Gastroesophageal sphincter (tissue), 4 donors: ENCODE results near the gene RGL1. TPM values are rescaled to one million over a fixed set of nuclear protein-coding genes. Genes with fewer than 3 reads are reported as not detected.

Experiments
- ATAC-seq: fragments of 150-250 bp; one replicate; pipeline ENCODE4 v1.9.1; 2016; ENCODE audit warnings: mild to moderate bottlenecking, moderate library complexity
- H3K27ac ChIP-seq, 4 donors: fragments of 200-600 bp; sonication (generic) in 3 of 4; 1 replicate in 3 of 4; 2 replicates in 1 of 4; pipeline ENCODE4 v1.5.1; 2016 to 2019
- H3K27me3 ChIP-seq: fragments of 200-600 bp; sonication (generic); one replicate; pipeline ENCODE4 v1.5.1; 2019
- H3K36me3 ChIP-seq, 2 donors: fragments of 200-600 bp; sonication (generic); one replicate each; pipeline ENCODE4 v1.5.1; 2019; ENCODE audit warnings: control low read depth in 1 of 2
- H3K4me1 ChIP-seq, 3 donors: fragments of 200-600 bp; sonication (generic); 1 replicate in 2 of 3; 2 replicates in 1 of 3; pipeline ENCODE4 v1.5.1; 2016 to 2019; ENCODE audit warnings: control low read depth in 2 of 3
- H3K4me3 ChIP-seq, 2 donors: fragments of 200-600 bp; sonication (generic); one replicate each; pipeline ENCODE4 v1.5.1; 2019; ENCODE audit warnings: mild to moderate bottlenecking in 1 of 2, moderate library complexity in 1 of 2
- H3K9me3 ChIP-seq, 3 donors: fragments of 200-600 bp; sonication (generic); one replicate each; pipeline ENCODE4 v1.5.1; 2017 to 2019; ENCODE audit warnings: control low read depth in 2 of 3
- EP300 ChIP-seq: sonication (generic); formaldehyde crosslinking; IDR thresholded peaks from one replicate; pipeline ENCODE4 v1.6.1; 2017; ENCODE audit warnings: antibody characterized with exemption, mild to moderate bottlenecking
- POLR2A ChIP-seq, 2 donors: fragments of 450-650 bp; IDR thresholded peaks; one replicate each; pipeline ENCODE4 v1.6.1; 2017; ENCODE audit warnings: antibody characterized with exemption in 2 of 2, mild to moderate bottlenecking in 2 of 2, moderate library complexity in 1 of 2
- POLR2AphosphoS5 ChIP-seq: sonication (generic); formaldehyde crosslinking; IDR thresholded peaks from one replicate; pipeline ENCODE4 v1.6.1; 2017; ENCODE audit warnings: antibody characterized with exemption
- WGBS, 2 donors: methylation state at CpG; one replicate each; pipeline ENCODE4 v1.1.5; 2018; ENCODE audit warnings: low coverage in 1 of 2; 5-methylcytosine and 5-hydroxymethylcytosine counted together
- total RNA-seq, 4 donors: library from RNA; depleted of rRNA; stranded (reverse); fragments of >200 nt; gene quantifications; one replicate each; pipeline ENCODE4 v1.1.0, GENCODE V29; 2016
- TF ChIP-seq, protein P1 (sequence below), 4 experiments: fragments of 200-600 bp in 2 of 4; fragments of 450-650 bp in 2 of 4; sonication (generic) in 1 of 4; IDR thresholded peaks; one replicate each; pipeline ENCODE4 v1.5.1; 2017 to 2019; ENCODE audit warnings: antibody characterized with exemption in 4 of 4, mild to moderate bottlenecking in 2 of 4, moderate library complexity in 2 of 4

Gene RGL1
- total RNA-seq, 4 donors from 2014 or later = 31.3 to 57.8 (median 38.9) TPM

DNA sequence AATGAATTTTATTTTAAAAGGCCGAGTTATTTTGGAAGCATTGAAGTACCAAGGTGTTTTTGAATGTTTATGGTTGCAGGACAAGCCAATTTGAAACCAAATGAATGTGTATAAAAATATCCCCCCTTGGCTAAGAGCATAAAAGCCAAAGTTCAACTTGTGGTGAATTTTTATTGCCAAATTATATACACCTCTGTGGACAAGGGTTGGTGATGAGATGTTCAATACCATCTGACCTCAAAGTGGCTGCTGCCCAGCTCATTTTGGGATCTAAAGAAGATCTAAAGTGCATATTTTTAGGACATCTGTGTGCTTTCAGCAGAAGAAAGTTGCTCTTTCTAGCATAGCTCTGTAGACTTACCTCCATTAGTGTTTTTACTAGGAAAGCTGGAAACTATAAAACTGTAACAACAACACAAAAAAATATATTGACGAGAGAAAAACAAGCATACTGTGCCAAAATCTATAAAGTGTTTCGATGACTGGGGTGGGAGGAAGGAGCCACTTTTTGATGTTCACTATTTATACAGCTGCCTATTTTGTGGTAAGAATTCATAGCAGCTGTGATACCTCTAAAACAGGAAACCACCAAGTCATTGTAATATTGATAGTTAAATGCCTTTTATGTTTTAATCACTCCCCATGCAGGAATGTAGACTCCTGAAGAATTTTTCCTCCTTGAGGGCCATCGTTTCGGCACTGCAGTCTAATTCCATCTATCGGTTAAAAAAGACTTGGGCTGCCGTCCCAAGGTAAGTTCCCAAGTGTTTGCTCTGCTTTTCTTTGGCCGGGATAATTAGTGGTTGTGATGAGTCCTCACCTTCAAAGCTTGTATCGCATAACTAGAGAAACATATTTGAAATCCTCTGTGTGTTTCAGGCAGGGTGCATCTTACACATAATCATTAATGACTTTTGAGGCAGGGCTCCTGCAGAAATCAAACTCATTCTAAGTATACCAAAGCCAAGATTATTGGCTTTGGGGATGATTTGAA, 83.2 kb downstream of the RGL1 start:
- Histone ChIP-seq H3K4me3 (no peak overlapping the region), H3K27ac (peak overlapping the region; percentile 74 to 89 (median 76)), H3K36me3 (peaks cover 4 to 37% of the 10 kb centered on the region in 2 donors), H3K4me1 (peaks cover 17 to 76% (median 38%) of the 10 kb centered on the region in 3 donors), H3K9me3 (no peaks in the 10 kb centered on the region), H3K27me3 (no peaks in the 10 kb centered on the region)
- WGBS, 2 donors = 42 to 54% methylated on average over 9 of the region's 9 CpGs
- ATAC-seq = no peak
- TF ChIP-seq, protein P1, sequence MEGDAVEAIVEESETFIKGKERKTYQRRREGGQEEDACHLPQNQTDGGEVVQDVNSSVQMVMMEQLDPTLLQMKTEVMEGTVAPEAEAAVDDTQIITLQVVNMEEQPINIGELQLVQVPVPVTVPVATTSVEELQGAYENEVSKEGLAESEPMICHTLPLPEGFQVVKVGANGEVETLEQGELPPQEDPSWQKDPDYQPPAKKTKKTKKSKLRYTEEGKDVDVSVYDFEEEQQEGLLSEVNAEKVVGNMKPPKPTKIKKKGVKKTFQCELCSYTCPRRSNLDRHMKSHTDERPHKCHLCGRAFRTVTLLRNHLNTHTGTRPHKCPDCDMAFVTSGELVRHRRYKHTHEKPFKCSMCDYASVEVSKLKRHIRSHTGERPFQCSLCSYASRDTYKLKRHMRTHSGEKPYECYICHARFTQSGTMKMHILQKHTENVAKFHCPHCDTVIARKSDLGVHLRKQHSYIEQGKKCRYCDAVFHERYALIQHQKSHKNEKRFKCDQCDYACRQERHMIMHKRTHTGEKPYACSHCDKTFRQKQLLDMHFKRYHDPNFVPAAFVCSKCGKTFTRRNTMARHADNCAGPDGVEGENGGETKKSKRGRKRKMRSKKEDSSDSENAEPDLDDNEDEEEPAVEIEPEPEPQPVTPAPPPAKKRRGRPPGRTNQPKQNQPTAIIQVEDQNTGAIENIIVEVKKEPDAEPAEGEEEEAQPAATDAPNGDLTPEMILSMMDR (IDR thresholded peaks at IDR 0.05) = no peak
- TF ChIP-seq POLR2A (IDR thresholded peaks at IDR 0.05) (no peak), EP300 (no peak), POLR2AphosphoS5 (no peak)

DNA sequence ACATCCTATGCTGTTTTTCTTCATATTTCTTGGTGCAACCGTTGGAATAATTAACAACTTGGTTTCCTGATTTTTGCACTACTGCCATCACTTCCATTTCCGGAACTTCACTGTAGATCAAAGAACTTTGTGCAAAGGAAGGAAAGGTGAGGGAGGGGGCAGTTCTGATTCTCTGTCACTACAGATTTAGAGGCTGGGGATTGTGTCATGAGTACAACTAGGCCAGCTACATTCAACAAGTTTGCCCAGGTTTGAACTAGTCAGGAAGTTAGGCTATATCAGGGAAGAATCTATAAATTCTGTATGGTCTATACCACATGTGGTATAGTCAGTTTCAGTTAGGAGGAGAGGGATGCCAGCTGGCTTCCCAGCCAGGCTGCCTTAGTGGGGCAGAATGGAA, 84.2 kb downstream of the RGL1 start:
- Histone ChIP-seq H3K27me3 (no peaks in the 10 kb centered on the region), H3K36me3 (peaks cover 4 to 39% of the 10 kb centered on the region in 2 donors), H3K9me3 (no peaks in the 10 kb centered on the region), H3K27ac (peak overlapping the region in 3 of 4 donors; percentile 3 to 76 (median 75)), H3K4me1 (peaks cover 17 to 86% (median 41%) of the 10 kb centered on the region in 3 donors), H3K4me3 (no peak overlapping the region)
- no peak for ATAC-seq
- TF ChIP-seq POLR2A (IDR thresholded peaks at IDR 0.05) = no peak
- WGBS, 2 donors = 33 to 46% methylated on average over 1 to 2 of the region's 2 CpGs

DNA sequence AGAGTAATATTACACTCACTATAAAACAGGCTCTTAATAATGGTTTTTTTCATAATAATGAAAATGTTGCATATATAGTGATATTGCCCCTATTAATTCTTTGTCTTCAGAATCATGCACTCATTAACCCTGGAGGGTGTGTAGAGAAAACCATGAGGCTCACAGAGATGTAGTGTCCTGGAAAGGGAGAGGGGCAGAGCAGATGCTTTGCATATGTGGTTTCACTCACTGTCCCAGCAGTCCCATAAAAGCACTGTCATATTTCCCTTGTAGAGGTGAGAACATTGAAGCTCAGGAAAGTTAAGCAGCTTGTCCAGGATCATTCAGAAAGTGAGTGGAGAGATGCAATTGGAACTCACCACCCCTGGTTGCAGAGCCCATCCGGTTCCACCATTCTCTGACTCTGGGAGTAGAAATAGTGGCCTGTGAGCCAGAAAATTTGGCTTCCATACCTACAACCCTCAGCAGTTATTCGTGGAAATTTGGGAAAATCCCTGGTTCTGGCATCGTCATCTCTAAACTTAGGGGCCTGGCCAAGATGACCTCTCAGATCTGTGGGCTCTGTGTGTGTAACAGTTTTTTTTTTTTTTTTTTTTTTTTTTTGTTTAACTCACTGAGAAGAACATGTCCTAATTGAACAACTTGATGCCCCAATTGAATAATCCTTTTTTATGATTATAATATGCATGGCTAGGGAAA, 86.4 kb downstream of the RGL1 start:
- no peak overlapping the region for H3K4me3 ChIP-seq
- TF ChIP-seq POLR2A (IDR thresholded peaks at IDR 0.05) (no peak), POLR2AphosphoS5 (no peak), EP300 (no peak)
- TF ChIP-seq, protein P1 (IDR thresholded peaks at IDR 0.05) = no peak
- no peak for ATAC-seq
- no peaks in the 10 kb centered on the region for H3K27me3 ChIP-seq
- no peaks in the 10 kb centered on the region for H3K9me3 ChIP-seq
- peaks cover 0 to 41% of the 10 kb centered on the region in 2 donors for H3K36me3 ChIP-seq
- peaks cover 17 to 79% (median 39%) of the 10 kb centered on the region in 3 donors for H3K4me1 ChIP-seq
- 47 to 64% methylated on average over 2 to 3 of the region's 3 CpGs for WGBS, 2 donors
- H3K27ac ChIP-seq = peak overlapping the region in 3 of 4 donors; percentile 1 to 67 (median 26)

DNA sequence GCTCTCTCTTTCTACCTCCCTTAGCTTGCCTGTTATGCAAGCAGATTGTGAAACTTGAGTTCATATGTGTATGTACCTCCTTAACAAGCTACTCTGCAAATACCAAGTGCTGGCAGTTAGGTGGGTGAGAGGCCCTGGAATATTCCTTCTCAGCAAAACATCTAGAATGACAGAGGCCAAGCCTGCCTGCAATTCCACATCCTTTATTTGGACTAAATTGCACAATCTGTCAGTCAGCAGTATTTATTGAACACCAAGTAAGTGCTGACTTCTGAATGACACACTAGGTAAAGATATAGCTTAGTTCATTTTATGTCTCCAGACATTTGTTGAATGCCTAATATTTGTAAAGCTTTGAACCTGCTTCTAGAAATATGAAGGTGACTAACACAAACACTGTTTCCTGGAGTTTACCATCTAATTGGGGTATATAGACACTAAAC, 87.5 kb downstream of the RGL1 start:
- H3K9me3 ChIP-seq = no peaks in the 10 kb centered on the region
- ATAC-seq = peak; percentile 74
- no peaks in the 10 kb centered on the region for H3K27me3 ChIP-seq
- H3K27ac ChIP-seq = peak overlapping the region in 2 of 4 donors; percentile 6 to 67
- peaks cover 16 to 69% (median 34%) of the 10 kb centered on the region in 3 donors for H3K4me1 ChIP-seq
- no peak overlapping the region for H3K4me3 ChIP-seq
- peaks cover 0 to 52% of the 10 kb centered on the region in 2 donors for H3K36me3 ChIP-seq
- no peak for TF ChIP-seq POLR2A (IDR thresholded peaks at IDR 0.05)
- TF ChIP-seq EP300 = no peak
- TF ChIP-seq, protein P1 (IDR thresholded peaks at IDR 0.05) = no peak
- no peak for TF ChIP-seq POLR2AphosphoS5

DNA sequence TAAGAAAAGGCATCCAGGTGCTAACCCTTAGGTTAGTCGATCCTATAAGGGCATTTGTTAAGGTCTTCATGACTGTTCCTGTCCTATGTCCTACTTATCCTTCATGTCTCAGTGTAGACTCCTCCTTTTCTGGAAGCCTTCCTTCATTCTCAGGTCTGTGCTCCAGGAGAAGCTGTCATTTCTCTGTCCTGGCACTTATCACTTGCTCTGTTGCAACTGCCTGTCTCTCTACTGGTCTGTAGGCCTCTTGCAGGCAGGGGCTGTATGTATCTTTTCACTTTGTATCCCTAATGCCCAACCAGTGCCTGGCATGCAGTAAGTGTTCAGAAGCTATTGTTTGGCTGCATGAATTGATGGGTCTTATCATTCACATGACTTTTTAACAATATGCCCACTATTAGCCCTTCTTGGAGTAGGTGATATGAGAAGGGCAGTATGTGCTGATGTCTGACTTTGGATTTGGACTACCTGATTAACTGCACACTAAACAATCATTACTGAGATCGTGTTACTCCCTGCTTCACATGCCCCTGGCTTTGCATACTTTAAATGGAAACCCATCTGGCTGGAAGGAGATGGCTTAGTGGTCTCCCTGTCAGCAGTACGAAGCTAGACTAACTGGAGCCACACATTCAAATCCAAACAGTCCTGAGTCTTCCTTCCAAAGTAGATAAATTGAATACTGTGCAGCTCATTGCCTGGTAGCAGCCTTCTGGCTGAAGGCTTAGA, 88.8 kb downstream of the RGL1 start:
- peaks cover 6 to 66% (median 22%) of the 10 kb centered on the region in 3 donors for H3K4me1 ChIP-seq
- no peak overlapping the region for H3K4me3 ChIP-seq
- 37 to 79% methylated on average over 1 to 3 of the region's 3 CpGs for WGBS, 2 donors
- TF ChIP-seq EP300 (no peak), POLR2AphosphoS5 (no peak), POLR2A (IDR thresholded peaks at IDR 0.05) (no peak)
- TF ChIP-seq, protein P1 (IDR thresholded peaks at IDR 0.05) = no peak
- H3K27me3 ChIP-seq = no peaks in the 10 kb centered on the region
- peak overlapping the region in 1 of 4 donors; percentile 67 for H3K27ac ChIP-seq
- no peaks in the 10 kb centered on the region for H3K9me3 ChIP-seq
- peaks cover 0 to 64% of the 10 kb centered on the region in 2 donors for H3K36me3 ChIP-seq
- no peak for ATAC-seq
